VCaP (cell line): ENCODE data around the gene ADNP.
"Not testable (repeated sequence)": the region's sequence is repeated elsewhere in the genome, so short reads cannot be mapped to it uniquely, and the experiment has no call there.

ENCODE experiments used
- H3K27ac ChIP-seq: fragments of 450-650 bp; 2 replicates; pipeline ENCODE4 v1.5.1; 2017
- TF ChIP-seq, protein P1 (sequence below): fragments of 450-650 bp; conservative IDR thresholded peaks from 2 replicates; pipeline ENCODE4 v1.5.1; 2017; ENCODE audit warnings: mild to moderate bottlenecking, moderate library complexity

Gene ADNP

DNA sequence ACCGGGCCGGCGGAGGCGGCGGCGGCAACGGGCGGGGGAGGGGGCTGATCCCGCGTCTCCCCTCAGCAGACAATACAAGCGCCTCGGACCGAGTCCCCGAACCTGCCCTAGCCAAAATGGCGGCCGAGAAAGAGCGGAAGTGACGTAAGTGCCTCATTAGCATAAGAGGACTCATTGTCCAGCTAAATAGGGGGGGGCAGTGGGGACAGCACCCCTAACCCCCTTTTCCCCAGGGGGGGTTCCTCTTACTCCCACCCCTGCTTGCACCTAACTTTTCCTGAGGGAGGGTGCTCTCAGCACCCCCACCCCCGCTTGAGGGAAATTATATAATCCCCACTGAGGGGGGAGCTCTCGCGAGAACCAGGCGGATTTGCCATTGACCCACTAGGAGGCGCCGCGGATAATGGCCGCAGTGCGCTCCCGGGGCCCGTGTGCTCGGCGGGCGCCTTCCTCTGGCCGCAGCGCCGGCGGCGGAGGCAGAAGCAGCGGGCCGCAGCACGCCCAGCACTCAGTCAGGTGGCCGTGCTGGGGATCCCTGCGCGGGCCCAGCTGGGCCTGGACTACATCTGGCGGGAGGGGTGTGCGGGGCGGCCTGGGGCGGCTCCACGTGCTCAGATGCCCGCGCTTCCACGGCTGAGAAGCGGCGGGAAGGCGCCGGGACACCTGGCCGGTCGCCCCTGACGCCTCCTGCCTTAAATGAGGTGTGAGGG, at the start of gene ADNP:
Gene ADNP, minus strand, starts transcription at position 132 of the 710 bp plus-strand sequence. CDS start 27,441 bp downstream, outside the sequence.
- TF ChIP-seq, protein P1, sequence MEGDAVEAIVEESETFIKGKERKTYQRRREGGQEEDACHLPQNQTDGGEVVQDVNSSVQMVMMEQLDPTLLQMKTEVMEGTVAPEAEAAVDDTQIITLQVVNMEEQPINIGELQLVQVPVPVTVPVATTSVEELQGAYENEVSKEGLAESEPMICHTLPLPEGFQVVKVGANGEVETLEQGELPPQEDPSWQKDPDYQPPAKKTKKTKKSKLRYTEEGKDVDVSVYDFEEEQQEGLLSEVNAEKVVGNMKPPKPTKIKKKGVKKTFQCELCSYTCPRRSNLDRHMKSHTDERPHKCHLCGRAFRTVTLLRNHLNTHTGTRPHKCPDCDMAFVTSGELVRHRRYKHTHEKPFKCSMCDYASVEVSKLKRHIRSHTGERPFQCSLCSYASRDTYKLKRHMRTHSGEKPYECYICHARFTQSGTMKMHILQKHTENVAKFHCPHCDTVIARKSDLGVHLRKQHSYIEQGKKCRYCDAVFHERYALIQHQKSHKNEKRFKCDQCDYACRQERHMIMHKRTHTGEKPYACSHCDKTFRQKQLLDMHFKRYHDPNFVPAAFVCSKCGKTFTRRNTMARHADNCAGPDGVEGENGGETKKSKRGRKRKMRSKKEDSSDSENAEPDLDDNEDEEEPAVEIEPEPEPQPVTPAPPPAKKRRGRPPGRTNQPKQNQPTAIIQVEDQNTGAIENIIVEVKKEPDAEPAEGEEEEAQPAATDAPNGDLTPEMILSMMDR, result peak; percentile 82
- peak within 1 kb of the TSS; percentile 95 for H3K27ac ChIP-seq

DNA sequence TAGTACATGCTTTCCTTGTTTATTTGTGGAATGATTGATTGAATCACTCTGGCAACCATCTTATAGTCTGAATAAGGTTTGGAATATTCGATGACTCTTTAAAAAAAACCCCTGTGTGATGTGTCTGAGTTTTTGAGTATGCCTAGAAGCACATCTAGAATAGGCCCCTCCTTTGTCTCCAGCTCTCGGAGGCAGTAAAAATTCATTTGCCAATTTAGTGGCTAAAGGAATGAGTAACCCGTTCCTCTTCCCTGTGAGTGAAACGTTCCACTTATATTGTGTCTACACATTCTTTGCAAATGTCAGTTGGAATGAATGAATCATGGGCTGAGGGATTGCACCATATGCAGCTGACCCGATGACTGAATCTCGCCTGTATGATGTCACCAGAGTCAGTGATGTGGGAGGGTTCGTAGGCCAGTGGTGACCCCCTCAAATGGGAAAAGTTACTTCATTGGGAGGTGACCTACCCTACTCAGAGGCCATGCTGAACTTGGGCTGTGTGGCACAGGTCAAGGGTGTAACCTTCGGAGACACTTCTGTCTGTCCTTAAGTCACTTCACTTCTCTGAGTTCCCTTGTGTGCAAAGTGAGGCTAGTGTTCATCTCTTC, 48.9 kb upstream of the ADNP start:
- TF ChIP-seq, protein P1, result no peak
- no peak overlapping the region for H3K27ac ChIP-seq

DNA sequence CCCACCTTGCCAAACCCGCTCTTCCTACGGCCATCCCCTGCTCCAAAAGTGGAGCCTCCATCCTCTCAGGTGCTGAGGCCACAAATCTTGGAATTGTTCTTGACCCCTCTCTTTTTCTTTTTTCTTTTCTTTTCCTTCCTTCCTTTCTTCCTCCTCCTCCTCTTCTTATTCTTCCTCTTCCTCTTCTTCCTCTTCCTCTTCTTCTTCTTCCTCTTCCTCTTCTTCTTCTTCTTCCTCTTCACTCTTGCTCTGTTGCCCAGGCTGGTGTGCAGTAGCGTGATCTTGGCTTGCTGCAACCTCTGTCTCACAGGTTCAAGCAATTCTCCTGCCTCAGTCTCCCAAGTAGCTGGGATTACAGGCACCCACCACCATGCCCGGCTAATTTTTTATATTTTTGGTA, 47.3 kb upstream of the ADNP start:
- not testable (repeated sequence) for H3K27ac ChIP-seq

DNA sequence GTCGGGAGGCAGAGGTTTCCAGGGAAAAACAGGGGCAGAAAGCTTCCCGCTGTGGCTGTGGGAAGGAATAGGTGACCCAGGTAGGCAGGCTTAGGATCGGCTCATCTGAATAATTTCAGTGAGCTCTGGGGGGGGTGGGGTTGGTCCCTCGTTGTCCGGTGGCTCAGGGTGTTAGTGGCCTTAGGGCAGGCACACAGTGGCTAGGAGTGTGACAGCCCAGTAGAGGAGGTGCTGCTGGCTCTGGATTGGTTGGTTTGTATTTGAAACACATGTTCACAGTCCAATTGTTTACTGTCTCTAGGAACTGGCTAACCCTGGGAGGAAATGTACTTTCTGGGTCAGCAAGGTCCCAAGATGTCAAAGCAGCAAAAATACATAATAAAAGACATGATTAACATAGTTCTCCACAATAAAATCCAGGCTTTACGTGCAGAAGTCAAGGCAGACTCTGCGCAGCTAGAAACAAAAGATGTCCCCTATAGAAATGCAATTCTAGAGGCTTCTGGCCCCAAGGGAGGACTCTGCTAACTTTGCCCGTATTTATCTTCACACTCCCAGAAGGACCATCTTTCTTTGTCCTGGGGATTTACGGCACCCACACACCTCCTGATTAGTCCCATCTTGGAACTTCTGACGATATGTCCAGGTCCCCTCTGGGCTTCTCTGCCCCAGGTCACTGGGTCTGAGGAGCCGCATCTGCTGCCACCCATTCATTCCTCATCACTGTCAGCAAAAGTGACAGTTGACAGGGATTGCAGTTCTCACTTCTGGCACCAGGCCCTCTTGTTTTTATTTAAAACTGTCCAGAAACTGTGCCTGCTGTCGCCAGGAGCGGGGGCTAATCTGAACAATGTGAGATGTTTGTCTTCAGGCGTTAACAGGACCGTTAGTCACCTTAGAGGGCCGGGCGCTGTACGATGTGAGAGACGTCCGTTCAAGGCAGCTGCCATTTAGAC, 46.1 kb upstream of the ADNP start:
- TF ChIP-seq, protein P1, result no peak
- no peak overlapping the region for H3K27ac ChIP-seq

DNA sequence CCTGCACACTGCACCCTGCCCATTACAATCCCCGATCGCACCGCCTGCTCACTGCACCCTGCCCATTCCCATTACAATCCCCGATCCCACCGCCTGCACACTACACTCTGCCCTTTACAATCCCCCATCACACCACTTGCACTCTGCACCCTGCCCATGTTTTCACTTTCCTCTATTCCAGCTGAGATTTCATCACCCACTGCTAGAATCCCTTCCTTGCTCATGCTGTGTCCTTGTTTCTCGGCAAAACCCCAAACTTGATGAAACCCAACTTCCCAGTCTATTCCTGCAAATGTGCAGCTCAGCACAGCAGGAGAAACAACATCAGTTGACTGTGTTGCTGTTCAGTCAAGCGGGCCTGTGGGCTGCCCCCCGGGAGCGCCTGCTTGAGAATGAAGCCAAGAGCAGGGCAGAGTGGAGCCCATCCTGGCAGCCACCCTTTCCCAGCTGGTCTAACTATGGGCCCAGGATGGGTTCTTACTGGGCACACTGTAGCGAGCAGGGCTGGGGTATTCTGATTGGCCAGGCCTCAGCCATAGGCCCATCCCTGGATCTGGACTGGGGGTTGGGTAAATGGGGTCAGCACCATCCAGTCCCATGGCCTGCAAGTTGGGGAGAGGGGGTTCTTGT, 44.6 kb upstream of the ADNP start:
- H3K27ac ChIP-seq, result no peak overlapping the region
- TF ChIP-seq, protein P1, result no peak

DNA sequence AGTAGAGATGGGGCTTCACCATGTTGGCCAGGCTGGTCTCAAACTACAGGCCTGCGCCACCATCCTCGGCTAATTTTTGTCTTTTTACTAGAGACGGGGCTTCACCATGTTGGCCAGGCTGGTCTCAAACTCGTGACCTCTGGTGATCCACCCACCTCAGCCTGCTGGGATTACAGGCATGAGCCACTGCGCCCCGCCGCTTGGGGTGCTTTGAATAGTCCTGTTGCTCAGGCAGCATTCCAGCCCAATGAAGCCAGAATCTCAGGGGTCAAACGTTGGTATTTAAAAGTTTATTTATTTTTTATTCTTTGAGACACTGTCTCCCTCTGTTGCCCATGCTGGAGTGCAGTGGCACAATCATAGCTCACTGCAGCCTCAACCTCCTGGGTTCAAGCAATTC, 38.7 kb upstream of the ADNP start:
- H3K27ac ChIP-seq, result no peak overlapping the region
- TF ChIP-seq, protein P1, result no peak

DNA sequence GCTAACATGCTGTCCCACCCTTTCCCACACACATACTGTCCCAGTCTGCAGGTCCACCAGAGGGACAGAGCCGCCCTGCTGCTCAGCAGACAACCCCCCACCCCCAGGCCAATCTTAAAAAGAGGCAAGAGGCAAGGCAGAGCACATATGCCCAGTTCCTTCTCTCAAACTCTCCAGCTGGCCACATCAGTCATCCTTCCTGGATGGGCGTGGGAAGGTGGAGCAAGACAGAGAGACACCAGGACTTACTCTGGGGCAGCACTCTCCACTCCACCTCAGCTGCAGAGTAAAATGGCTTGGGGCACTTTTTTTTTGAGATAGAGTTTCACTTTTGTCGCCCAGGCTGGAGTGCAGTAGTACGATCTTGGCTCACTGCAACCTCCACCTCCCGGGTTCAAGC, 38.2 kb upstream of the ADNP start:
- H3K27ac ChIP-seq, result no peak overlapping the region
- TF ChIP-seq, protein P1, result no peak
